GM18873 (cell line): ENCODE measurements around the gene PACSIN3.

ENCODE experiments used
- ATAC-seq: cut with Tn5 transposase; IDR thresholded peaks from one replicate; pipeline ENCODE4 v1.9.1; 2021; ENCODE audit warnings: mild to moderate bottlenecking, moderate library complexity, moderate number of reproducible peaks; ENCODE audit not compliant: unreplicated experiment, low FRiP score

PACSIN3 gene

DNA sequence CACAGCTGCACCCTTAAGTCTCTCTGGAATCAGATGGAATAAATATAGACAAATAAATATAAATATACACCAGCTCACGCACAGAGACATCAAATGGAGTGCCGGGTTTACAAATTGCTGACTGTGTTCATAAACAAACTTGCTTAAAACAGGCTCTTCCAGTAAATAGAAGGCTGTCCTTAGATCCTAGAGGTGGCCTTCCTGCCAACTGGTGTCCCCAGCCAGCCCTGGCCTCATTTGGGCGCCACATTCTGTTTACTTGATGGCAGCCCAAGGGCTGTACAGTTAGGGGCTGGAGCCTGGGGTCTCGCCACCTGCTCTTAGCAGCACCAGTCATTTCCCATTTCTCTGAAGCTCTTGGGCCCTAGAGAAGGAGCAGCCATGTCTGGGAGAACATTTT, 30.4 kb downstream of the PACSIN3 start:
- no peak for ATAC-seq

DNA sequence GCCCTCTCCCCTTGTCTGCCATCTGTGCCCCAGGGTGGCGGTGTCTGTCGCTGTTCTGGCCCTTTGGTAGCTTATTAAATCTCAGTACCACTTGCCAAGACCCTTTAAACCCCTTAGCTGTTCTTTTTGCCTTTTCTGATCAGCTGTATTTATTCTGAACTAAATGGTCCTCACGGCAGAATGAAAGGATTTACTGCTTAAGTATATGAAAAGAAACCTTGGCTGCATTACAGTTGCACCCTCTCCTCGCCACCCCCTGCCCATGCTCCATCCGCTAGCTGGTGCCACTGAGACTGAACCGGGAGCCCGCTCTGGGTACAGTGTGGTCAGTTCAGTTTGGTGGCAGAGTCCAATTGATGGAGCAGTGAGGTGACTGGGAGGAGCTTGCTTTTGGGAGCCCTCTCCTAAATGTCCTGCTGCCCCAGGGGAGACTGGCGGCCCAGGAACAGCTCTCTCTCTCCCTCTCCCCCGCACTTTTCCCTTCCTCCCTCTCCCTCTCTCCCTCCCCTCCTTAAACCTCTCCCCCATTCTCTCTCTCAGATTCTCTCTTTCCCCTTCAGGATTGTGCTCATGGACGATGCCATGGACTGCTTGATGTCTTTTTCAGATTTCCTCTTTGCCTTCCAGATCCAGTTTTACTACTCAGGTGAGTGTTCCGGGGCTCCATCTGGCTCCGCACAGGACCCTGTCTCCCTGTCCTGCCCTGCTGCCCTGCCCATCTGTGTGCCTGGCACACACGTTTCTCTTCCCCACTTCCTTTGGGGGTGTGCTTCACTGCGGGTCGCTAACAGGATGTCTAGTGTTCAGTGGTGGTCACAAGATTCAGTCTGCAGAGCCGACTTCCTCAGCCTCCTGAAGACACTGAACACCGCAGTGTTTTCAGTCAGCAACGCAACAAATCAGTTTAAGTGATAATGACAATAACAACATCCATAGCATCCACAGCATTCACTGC, 31.3 kb downstream of the PACSIN3 start:
- no peak for ATAC-seq

GRCh38 chr11:47152953-47153950, 33.0 kb downstream of the PACSIN3 start:
- ATAC-seq = no peak

- ATAC-seq = no peak
Measured at GRCh38 chr11:47152126-47152952, 33.9 kb downstream of the PACSIN3 start.

- no peak for ATAC-seq
Measured at GRCh38 chr11:47149782-47150181, 36.5 kb downstream of the PACSIN3 start.

GRCh38 chr11:47148903-47149531, 37.2 kb downstream of the PACSIN3 start:
- ATAC-seq = no peak

DNA sequence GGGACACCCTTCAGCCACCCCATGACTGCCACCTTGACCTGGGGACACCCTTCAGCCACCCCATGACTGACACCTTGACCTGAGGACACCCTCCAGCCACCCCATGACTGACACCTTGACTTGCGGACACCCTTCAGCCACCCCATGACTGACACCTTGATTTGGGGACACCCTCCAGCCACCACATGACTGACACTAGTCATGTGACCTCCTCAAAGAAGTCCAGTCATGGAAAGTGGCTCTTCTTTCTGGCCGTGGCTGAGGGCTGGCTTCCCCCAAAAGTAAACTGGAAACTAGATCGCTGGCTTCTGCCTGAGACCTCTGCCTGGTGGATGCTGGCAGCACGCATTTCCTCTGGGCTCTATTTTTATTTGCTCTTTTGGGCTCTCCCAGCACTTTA, 38.0 kb downstream of the PACSIN3 start:
- no peak for ATAC-seq

- no peak for ATAC-seq
Measured at GRCh38 chr11:47147681-47148080, 38.6 kb downstream of the PACSIN3 start.

DNA sequence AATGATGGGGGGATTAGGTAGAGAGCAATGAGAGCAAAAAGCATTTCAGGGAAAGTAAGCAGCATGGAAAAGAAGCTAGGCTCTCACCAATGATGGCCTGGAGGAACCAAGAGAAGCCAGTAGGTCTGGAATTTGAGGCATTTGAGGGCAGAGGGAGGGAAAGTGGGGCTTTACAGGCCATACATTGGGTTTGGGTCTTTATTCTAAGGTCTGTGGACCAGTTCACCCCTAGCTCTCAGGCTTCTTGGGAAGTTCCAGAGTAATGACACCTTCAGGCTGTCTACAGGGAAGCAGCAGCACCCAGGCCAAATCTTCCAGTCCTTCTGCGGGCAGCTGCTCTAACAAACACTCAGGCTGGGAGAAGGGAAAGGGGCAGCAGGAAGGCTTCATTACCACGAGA, 39.0 kb downstream of the PACSIN3 start:
- ATAC-seq = no peak

- no peak for ATAC-seq
Measured at GRCh38 chr11:47144541-47144940, 41.7 kb downstream of the PACSIN3 start.

- no peak for ATAC-seq
Measured at GRCh38 chr11:47143322-47143721, 42.9 kb downstream of the PACSIN3 start.

DNA sequence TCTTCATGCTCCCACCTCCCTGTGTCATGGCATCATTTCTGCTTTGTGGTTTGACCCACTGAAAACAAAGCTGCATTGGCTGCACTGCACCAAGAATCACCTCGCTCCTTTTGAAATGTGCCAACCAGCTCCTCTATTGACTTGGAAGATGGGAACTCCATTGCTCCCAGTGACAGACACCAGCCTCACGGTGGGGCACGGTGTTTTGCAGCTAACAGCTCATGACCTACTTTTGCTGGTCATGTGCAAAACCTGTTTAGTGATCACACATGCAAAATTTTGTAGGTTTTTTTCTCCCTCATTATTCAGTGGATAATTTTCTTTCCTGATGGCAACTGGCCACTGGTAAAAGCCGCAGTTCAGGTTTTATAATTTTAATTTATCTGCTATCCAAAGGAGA, 46.4 kb downstream of the PACSIN3 start:
- ATAC-seq = no peak

DNA sequence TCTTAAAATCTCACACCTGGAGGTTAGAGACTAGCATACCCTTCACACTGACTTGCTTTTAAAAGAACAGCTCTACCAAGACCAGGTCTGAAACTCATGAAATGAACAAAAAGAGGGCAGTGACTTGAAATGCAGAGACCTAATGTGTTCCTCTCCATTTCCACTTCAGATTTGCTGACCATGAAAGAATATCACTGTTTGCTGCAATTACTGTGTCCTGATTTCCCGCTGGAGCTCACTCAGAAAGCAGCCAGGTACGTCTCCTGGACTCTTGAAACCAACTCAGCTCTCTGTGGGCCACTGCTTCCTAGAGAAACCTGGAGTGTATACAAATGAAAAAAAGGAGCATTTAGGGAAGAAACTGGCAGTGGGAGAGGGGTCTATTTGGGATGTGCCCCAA, 48.8 kb downstream of the PACSIN3 start:
- no peak for ATAC-seq

- no peak for ATAC-seq
Measured at GRCh38 chr11:47136921-47137320, 49.3 kb downstream of the PACSIN3 start.

GRCh38 chr11:47136327-47136726, 49.9 kb downstream of the PACSIN3 start:
- no peak for ATAC-seq

- no peak for ATAC-seq
Measured at GRCh38 chr11:47132981-47133380, 53.3 kb downstream of the PACSIN3 start.

GRCh38 chr11:47132490-47132889, 53.7 kb downstream of the PACSIN3 start:
- no peak for ATAC-seq

- no peak for ATAC-seq
Measured at GRCh38 chr11:47131136-47131535, 55.1 kb downstream of the PACSIN3 start.

GRCh38 chr11:47130543-47130942, 55.7 kb downstream of the PACSIN3 start:
- no peak for ATAC-seq
